HG03095 (cell line): Measurements from ENCODE around the gene CLSTN3.

Experiments
- ATAC-seq: cut with Tn5 transposase; IDR thresholded peaks from one replicate; pipeline ENCODE4 v1.9.1; 2021; ENCODE audit warnings: moderate library complexity; ENCODE audit not compliant: unreplicated experiment

Gene CLSTN3

DNA sequence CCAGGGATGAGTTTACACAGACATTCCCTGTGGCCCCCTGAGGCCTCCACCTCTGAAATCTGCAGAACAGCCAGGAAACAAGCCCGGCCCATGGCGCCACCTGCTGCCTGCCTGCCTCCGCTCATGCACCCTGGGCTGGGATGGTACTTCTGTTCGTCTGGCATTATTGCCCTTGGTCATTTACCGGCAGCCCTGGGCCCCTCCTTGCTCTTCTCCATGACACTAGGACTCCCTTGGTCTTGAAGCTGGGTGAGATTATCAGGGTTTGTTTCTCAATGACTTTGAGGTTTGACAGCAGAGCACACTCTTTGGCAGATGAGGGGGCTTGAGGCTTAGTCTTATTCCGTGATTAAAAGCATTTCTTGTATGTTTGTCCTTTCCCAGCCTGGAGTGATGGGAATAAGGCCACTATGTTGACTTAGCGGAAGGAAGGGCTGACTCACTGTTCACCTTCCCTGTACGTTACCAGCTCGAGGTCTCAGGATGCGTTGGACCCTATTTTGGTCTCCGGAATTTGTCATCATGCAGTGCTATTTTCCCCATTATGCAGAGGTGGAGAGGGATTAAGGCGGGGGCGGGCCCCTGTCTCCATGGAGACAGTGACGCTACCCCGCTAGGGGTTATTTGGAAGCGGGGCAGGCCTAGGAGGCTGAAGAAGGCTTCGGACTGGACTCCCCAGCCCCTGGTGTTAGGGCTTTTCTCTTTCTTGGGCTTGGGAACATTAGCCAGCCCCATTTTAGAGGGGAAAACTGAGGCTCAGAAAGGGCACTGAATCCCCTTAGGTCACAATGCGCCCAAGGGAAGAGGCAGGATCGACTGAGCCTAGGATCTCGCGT, 58.6 kb downstream of the CLSTN3 start:
- ATAC-seq, result peak; percentile 26

DNA sequence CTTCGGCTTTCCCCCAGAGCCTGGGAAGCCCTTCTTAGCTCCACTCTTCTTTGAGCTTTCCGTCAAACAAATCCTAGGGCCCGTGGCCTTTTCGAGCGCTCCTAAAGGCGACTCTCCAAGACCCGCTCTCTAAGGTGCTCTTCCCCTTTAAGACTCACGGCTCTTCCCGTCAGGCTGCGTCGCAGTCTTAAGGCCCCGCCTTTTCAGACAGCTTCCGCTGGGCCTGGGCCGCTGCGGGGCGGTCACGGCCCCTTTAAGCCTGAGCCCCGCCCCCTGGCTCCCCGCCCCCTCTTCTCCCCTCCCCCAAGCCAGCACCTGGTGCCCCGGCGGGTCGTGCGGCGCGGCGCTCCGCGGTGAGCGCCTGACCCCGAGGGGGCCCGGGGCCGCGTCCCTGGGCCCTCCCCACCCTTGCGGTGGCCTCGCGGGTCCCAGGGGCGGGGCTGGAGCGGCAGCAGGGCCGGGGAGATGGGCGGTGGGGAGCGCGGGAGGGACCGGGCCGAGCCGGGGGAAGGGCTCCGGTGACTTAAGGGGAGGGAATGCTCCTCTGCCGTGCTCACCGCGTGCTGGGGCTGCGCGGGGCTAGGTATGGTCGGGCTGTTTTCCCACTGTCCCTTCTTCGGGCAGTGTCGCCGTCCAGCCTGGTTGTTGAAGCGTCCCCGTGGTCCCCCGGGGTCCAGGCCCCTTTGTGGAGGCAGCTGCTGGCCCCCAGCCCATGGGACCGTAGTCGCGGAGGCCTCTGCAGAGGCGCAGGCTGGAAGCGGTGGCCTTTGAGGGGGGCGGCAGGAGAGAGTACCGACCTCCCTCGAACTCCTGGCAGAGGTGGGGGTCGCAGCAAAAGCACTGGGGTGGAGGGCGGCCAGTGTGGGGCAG, 59.5 kb downstream of the CLSTN3 start, which contains the start of gene PEX5:
Gene PEX5, plus strand, starts transcription at position 289 of the 870 bp plus-strand sequence. CDS start 692 bp downstream, outside the sequence.
- ATAC-seq, result peak; percentile 91

DNA sequence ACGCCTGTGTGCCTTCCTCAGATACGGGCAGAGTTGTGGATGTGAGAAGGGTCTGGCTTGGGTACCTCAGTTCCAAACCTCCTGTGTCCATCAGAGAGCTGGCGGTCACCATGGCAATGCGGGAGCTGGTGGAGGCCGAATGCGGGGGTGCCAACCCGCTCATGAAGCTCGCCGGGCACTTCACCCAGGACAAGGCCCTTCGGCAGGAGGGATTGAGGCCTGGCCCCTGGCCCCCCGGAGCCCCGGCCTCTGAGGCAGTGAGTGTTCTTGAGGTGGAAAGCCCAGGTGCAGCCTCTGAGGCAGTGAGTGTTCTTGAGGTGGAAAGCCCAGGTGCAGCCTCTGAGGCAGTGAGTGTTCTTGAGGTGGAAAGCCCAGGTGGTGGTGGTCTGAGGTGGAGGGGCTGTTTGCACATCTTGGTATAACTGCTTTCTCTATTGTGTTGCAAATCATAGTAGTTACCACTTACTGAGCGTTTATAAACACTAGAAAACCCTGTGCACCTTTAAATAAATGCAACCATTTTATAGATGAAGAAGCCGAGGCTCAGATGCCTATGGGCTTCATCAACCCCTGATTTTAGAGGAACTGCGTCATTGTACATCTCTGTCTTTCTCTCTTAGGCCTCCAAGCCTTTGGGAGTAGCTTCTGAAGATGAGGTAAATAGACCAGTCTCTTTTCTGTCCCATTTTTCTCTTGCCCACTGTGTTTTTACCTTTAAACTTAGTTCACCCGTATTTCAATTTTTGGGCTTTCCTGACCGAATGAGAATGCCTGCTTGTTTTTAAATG, 60.3 kb downstream of the CLSTN3 start:
- ATAC-seq, result no peak

DNA sequence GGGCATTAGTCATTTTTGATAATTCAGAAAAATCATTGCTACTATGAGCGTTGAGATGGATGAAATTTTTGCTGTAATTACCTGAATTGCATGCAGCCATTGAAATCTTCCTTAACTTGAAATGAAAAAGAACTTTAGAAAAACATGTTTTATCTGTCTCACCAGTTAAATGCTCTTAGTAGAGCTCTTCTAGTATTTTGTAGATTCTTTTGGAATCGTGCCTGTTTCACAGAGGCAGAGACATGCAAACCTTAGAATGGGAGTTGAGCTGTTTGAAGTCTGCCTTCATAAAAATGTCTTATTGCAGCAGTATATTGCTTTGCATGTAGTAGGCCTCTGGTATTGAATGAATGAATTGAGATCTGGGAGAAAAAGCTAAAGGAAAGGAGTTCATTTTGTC, 63.5 kb downstream of the CLSTN3 start:
- ATAC-seq, result no peak

DNA sequence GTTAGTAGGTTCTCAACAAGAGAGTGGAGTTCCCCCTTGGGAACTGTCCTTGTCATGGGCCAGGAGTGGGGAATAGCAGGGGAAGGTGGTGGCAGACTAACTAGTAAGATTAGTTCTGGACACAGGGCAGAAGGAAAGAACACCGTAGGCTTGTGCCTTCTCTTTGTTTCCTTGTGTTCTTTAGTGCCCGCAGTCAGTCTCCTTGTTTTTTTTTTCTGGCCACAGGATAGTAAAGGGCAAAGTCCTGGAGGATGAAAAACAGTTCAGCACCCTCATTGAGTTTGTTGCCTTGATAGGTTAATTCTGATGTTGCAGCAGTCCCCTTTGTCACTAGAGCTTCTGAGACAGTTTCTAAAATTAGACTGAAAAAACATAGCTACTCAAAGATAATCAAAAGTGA, 67.7 kb downstream of the CLSTN3 start:
- no peak for ATAC-seq

DNA sequence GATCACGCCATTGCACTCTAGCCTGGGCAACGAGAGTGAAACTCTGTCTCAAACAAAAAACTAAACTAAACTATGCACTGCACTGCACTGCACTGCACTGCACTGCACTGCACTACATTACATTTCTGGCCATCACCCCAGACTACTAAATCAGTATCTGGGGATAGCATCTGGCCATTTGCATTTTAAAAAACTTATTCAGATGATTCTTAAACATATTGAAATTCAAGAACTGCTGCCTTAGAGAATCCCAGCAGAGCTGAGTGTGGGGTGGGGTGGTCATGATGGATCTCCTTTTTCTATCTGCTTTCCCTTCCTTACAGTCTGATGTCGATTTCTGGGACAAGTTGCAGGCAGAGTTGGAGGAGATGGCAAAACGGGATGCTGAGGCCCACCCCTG, 72.9 kb downstream of the CLSTN3 start:
- ATAC-seq, result no peak

DNA sequence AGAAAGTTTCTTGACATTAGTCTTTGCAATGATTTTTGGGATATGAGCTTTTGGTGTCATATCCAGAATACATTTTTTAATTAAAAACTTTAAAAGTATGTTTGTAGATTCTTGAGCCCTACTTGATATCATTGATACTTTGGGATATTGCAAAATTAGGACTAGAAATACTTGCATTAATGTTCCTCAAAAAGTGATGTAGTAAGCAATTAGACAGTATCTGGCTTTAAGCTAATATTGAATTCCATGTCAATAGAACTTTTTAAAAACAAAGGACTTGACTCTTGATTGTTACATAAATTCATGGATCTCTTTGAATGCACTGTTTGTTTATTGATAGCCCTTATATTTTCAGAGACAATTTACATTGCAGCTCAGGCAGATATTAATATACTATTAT, 74.9 kb downstream of the CLSTN3 start:
- ATAC-seq, result no peak

DNA sequence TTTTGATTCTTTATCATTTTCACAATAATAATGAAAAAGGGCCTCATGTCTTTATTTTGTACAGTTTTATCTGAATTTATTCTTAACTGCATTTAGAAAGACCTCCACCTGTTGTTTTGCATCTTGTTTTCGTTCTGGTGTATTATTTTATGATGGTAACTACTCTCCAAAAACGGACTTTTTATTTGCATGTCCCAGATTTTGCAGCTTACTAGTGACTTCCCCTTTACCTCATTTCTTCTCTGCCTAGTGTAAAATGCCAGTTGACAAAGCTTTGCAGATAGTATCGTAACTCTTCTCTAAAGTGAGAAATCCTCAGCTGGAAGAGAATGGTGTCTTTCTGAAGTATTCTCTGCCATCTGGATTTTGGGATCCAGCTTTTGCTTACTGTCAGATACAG, 76.5 kb downstream of the CLSTN3 start:
- ATAC-seq, result no peak

DNA sequence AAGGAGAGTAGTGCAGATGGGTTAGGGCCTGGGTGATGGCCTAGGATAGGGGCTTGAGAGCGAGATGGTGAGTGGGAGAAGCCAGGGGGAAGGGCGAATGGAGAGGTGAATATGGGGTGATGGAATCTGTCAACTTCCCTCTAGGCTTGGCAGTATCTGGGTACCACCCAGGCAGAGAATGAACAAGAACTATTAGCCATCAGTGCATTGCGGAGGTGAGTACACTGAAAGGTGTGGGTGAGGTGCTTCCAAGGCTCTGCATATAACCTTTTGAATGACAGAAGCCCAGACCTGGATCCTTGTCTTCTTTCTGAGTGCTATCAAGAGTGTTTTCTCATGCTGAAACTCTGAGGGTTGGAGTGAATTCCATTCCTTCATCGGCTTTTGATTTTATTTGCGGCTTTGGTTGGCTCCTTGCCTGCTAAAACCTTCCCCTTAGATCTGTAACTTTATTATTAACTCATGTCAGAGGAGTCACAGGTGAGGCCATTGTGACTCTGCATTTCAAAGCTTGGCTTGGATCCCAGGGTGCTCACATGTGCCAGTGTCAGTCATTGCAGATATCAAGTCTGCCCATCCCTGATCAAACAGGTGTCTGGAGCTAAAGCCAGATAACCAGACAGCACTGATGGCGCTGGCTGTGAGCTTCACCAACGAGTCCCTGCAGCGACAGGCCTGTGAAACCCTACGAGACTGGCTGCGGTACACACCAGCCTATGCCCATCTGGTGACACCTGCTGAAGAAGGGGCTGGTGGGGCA, 77.9 kb downstream of the CLSTN3 start:
- ATAC-seq, result no peak
